ENCODE results near the gene NPR1. TPM values are rescaled to one million over a fixed set of nuclear protein-coding genes. Genes with fewer than 3 reads are reported as not detected.

NPR1 gene
- total and polyA plus RNA-seq, 2 of the 13 experiments (the other 11 are each of a cell fraction or from before 2014, with no cell fraction given): not detected

GRCh38 chr1:153670859-153671627, 7.4 kb upstream of the NPR1 start, which contains the start of gene ILF2 (continued):
- TF ChIP-seq, protein P1, sequence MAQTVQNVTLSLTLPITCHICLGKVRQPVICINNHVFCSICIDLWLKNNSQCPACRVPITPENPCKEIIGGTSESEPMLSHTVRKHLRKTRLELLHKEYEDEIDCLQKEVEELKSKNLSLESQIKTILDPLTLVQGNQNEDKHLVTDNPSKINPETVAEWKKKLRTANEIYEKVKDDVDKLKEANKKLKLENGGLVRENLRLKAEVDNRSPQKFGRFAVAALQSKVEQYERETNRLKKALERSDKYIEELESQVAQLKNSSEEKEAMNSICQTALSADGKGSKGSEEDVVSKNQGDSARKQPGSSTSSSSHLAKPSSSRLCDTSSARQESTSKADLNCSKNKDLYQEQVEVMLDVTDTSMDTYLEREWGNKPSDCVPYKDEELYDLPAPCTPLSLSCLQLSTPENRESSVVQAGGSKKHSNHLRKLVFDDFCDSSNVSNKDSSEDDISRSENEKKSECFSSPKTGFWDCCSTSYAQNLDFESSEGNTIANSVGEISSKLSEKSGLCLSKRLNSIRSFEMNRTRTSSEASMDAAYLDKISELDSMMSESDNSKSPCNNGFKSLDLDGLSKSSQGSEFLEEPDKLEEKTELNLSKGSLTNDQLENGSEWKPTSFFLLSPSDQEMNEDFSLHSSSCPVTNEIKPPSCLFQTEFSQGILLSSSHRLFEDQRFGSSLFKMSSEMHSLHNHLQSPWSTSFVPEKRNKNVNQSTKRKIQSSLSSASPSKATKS (CRISPR knock-in tag; IDR thresholded peaks at IDR 0.05): no peak
- TF ChIP-seq JUND (CRISPR knock-in tag; IDR thresholded peaks at IDR 0.05): no peak
- peak; percentile 89 to 94 for TF ChIP-seq POLR2A (IDR thresholded peaks at IDR 0.05; ENCODE audit: insufficient read depth in 1 of 2, low read depth in 2 of 2, low read length in 2 of 2)
- TF ChIP-seq KDM2A (CRISPR knock-in tag; IDR thresholded peaks at IDR 0.05; ENCODE audit: borderline replicate concordance, low read depth): peak; percentile 48
- no peak; the same call in 1 of the 2 replicates for TF ChIP-seq RNF2 (conservative IDR thresholded peaks at IDR 0.05; ENCODE audit: low read depth)
- TF ChIP-seq RFX3 (CRISPR knock-in tag; IDR thresholded peaks at IDR 0.05): peak; percentile 17; the same call in 1 of the 2 replicates
- TF ChIP-seq SPEN (CRISPR knock-in tag; IDR thresholded peaks at IDR 0.05; ENCODE audit: low read depth): peak; percentile 79; the same call in 1 of the 2 replicates
- no peak for TF ChIP-seq ZNF891 (CRISPR knock-in tag; IDR thresholded peaks at IDR 0.05)
- TF ChIP-seq, protein P2, sequence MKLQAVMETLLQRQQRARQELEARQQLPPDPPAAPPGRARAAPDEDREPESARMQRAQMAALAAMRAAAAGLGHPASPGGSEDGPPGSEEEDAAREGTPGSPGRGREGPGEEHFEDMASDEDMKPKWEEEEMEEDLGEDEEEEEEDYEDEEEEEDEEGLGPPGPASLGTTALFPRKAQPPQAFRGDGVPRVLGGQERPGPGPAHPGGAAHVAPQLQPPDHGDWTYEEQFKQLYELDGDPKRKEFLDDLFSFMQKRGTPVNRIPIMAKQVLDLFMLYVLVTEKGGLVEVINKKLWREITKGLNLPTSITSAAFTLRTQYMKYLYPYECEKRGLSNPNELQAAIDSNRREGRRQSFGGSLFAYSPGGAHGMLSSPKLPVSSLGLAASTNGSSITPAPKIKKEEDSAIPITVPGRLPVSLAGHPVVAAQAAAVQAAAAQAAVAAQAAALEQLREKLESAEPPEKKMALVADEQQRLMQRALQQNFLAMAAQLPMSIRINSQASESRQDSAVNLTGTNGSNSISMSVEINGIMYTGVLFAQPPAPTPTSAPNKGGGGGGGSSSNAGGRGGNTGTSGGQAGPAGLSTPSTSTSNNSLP (IDR thresholded peaks at IDR 0.05; ENCODE audit: low read depth, low read length): peak; percentile 96
- no peak for TF ChIP-seq TRIM22 (IDR thresholded peaks at IDR 0.05)
- no peak for TF ChIP-seq ZKSCAN5 (CRISPR knock-in tag; IDR thresholded peaks at IDR 0.05)
- 0 out of 2 replicates have a peak, but pooled peaks have one; percentile 44 for TF ChIP-seq ZNF782 (CRISPR knock-in tag; IDR thresholded peaks at IDR 0.05; ENCODE audit: borderline replicate concordance)
- no peak for TF ChIP-seq ZSCAN21 (CRISPR knock-in tag; IDR thresholded peaks at IDR 0.05; ENCODE audit: borderline replicate concordance)
- TF ChIP-seq NFRKB (IDR thresholded peaks at IDR 0.05): no peak
- no peak; the same call in 1 of the 2 replicates for TF ChIP-seq ZNF124 (CRISPR knock-in tag; IDR thresholded peaks at IDR 0.05)
- TF ChIP-seq TEAD3 (CRISPR knock-in tag; optimal IDR thresholded peaks at IDR 0.05; ENCODE audit: borderline replicate concordance): peak; percentile 31
- no peak for TF ChIP-seq MBD4 (IDR thresholded peaks at IDR 0.05; ENCODE audit: borderline replicate concordance, low read length)
- TF ChIP-seq, protein P3, sequence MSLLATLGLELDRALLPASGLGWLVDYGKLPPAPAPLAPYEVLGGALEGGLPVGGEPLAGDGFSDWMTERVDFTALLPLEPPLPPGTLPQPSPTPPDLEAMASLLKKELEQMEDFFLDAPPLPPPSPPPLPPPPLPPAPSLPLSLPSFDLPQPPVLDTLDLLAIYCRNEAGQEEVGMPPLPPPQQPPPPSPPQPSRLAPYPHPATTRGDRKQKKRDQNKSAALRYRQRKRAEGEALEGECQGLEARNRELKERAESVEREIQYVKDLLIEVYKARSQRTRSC (CRISPR knock-in tag; IDR thresholded peaks at IDR 0.05; ENCODE audit: low read depth): no peak
- peak; percentile 32; the same call in 1 of the 2 replicates for TF ChIP-seq ZNF44 (CRISPR knock-in tag; IDR thresholded peaks at IDR 0.05)
- no peak for TF ChIP-seq SRF (IDR thresholded peaks at IDR 0.05; ENCODE audit: low read depth, low read length)
- TF ChIP-seq ZNF10 (CRISPR knock-in tag; IDR thresholded peaks at IDR 0.05; ENCODE audit: borderline replicate concordance, low read depth): no peak
- TF ChIP-seq ZBTB42 (CRISPR knock-in tag; IDR thresholded peaks at IDR 0.05): no peak
- TF ChIP-seq CBX5 (CRISPR knock-in tag; IDR thresholded peaks at IDR 0.05; ENCODE audit: borderline replicate concordance): no peak; the same call in 1 of the 2 replicates
- peak; percentile 69 for TF ChIP-seq ZKSCAN1 (IDR thresholded peaks at IDR 0.05; ENCODE audit: low read length)

Measured in HepG2 (cell line).